Endothelial cell of umbilical vein (primary cell): ENCODE results near the gene C17orf107. TPM values are rescaled to one million over a fixed set of nuclear protein-coding genes. Genes with fewer than 3 reads are reported as not detected.
A peak's percentile ranks its signal among the peaks of the same experiment; 100 is the strongest.

Experiments
- BruUV-seq: library from RNA; stranded (reverse); fragments of 400-500 nt; replicated peaks from 2 replicates; lab custom pipeline; 2021; lab: Mats Ljungman, UMichigan
- CTCF ChIA-PET: fragments of 300-600, 350-600 bp; sonication (Branson Sonifier 250); formaldehyde crosslinking; loops from one replicate; lab custom pipeline; 2021; ENCODE audit warnings: antibody characterized with exemption, inconsistent platforms; lab: Charles Lee
- POLR2A ChIA-PET: fragments of 300-600, 350-600 bp; sonication (Branson Sonifier 250); formaldehyde crosslinking; loops from one replicate; lab custom pipeline; 2021; ENCODE audit warnings: antibody characterized with exemption, inconsistent platforms; lab: Charles Lee
- DNase-seq: peaks from one replicate; pipeline ENCODE4 v3.0.0-alpha.2; 2011; ENCODE audit warnings: low read depth, low spot score
- FAIRE-seq: peaks from 2 replicates; lab custom pipeline; 2011; peaks lifted over from hg19 to GRCh38; lab: Jason Lieb, UNC
- H2AFZ ChIP-seq: 2 replicates; pipeline ENCODE4 v1.6.0; 2012; ENCODE audit warnings: low read depth, low read length, control low read depth, inconsistent platforms
- H3K27ac ChIP-seq: 2 replicates; pipeline ENCODE4 v1.5.1; 2011; ENCODE audit warnings: low read depth, mild to moderate bottlenecking, control low read depth, low read length, moderate library complexity; ENCODE audit not compliant: insufficient read depth
- H3K27me3 ChIP-seq, 2 experiments: 2 replicates each; pipeline versions ENCODE4 v1.6.0 to v1.6.1; 2011; ENCODE audit warnings: low read length in 2 of 2, mixed read lengths in 1 of 2; ENCODE audit not compliant: control insufficient read depth in 2 of 2, insufficient read depth in 2 of 2
- H3K36me3 ChIP-seq, 2 experiments: 2 replicates in 1 of 2; 3 replicates in 1 of 2; pipeline ENCODE4 v1.5.1; 2011; ENCODE audit warnings: low read length in 2 of 2, mild to moderate bottlenecking in 1 of 2, moderate library complexity in 1 of 2; ENCODE audit not compliant: control insufficient read depth in 2 of 2, insufficient read depth in 2 of 2; ENCODE audit errors: extremely low read depth in 1 of 2
- H3K4me1 ChIP-seq: 3 replicates; pipeline ENCODE4 v1.5.1; 2011; ENCODE audit warnings: mild to moderate bottlenecking, low read length; ENCODE audit not compliant: control insufficient read depth, insufficient read depth; ENCODE audit errors: extremely low read depth
- H3K4me2 ChIP-seq: 2 replicates; pipeline ENCODE4 v1.6.1; 2011; ENCODE audit warnings: low read length, control low read depth, mixed read lengths; ENCODE audit not compliant: insufficient read depth
- H3K4me3 ChIP-seq, 3 experiments: fragments of 200-600 bp in 1 of 3; sonication (generic), shearing (Covaris generic) in 1 of 3; replicated peaks in 1 of 3; 2 replicates each; pipeline ENCODE4 v1.5.1; 2011 to 2016; ENCODE audit warnings: control low read depth in 3 of 3, low read length in 3 of 3, mild to moderate bottlenecking in 2 of 3, inconsistent platforms in 1 of 3, low read depth in 1 of 3, moderate library complexity in 1 of 3; ENCODE audit not compliant: insufficient read depth in 1 of 3
- H3K79me2 ChIP-seq: 2 replicates; pipeline ENCODE4 v1.6.0; 2012; ENCODE audit warnings: low read length, inconsistent platforms; ENCODE audit not compliant: control insufficient read depth, insufficient read depth
- H3K9ac ChIP-seq: replicated peaks from 2 replicates; pipeline ENCODE3; 2011; ENCODE audit warnings: low read length, control low read depth; ENCODE audit not compliant: insufficient read depth; ENCODE audit errors: extremely low read depth
- H3K9me1 ChIP-seq: replicated peaks from 3 replicates; pipeline ENCODE4 v1.6.0; 2011; ENCODE audit warnings: mild to moderate bottlenecking, low read length; ENCODE audit not compliant: control insufficient read depth, insufficient read depth; ENCODE audit errors: extremely low read depth
- H3K9me3 ChIP-seq: replicated peaks from 2 replicates; pipeline ENCODE4 v1.5.1; 2012; ENCODE audit warnings: low read length, inconsistent platforms; ENCODE audit not compliant: control insufficient read depth, insufficient read depth
- H4K20me1 ChIP-seq: replicated peaks from 2 replicates; pipeline ENCODE3; 2011; ENCODE audit warnings: mild to moderate bottlenecking, low read length; ENCODE audit not compliant: control insufficient read depth, insufficient read depth; ENCODE audit errors: extremely low read depth
- JUN ChIP-seq: IDR thresholded peaks from 2 replicates; pipeline ENCODE4 v1.6.1; 2011; ENCODE audit warnings: borderline replicate concordance, low read depth; ENCODE audit not compliant: insufficient read length, insufficient read depth
- MAX ChIP-seq: IDR thresholded peaks from 2 replicates; pipeline ENCODE4 v1.6.1; 2011; ENCODE audit not compliant: insufficient read depth, insufficient read length
- POLR2A ChIP-seq: IDR thresholded peaks from 2 replicates; pipeline ENCODE4 v1.6.1; 2012; ENCODE audit warnings: low read depth, mild to moderate bottlenecking, control low read depth, low read length
- POLR2AphosphoS5 ChIP-seq: IDR thresholded peaks from 2 replicates; pipeline ENCODE4 v1.6.1; 2012; ENCODE audit warnings: low read depth, mild to moderate bottlenecking, control low read depth, low read length, moderate library complexity; ENCODE audit not compliant: insufficient read depth
- dilution Hi-C: fragments of 300-500 bp; cut with MboI; formaldehyde crosslinking; loops from one replicate; pipeline ENCODE4 v1.15.0; 2019; ENCODE audit warnings: low sequenced_read_pairs; ENCODE audit not compliant: extremely low pct_ligation_motif_present
- intact Hi-C: fragments of 100-400 bp; cut with micrococcal nuclease; formaldehyde crosslinking; loops from one replicate; pipeline ENCODE4 v1.10.0; 2022
- polyA plus RNA-seq, 4 experiments: library from polyadenylated mRNA; depleted of rRNA in 3 of 4; stranded (reverse) in 3 of 4; unstranded in 1 of 4; fragments of >200 nt; gene quantifications; 2 replicates each; pipeline versions ENCODE4 v1.2.1 to v1.2.3, GENCODE V29; 2011 to 2012; ENCODE audit warnings: missing spikeins in 1 of 4
- total RNA-seq: library from RNA; stranded (reverse); gene quantifications from 2 replicates; pipeline ENCODE4 v1.2.3, GENCODE V29; 2021

Gene C17orf107
- total and polyA plus RNA-seq, 2 donors (not counting 3 experiments of a cell fraction or from before 2014, with no cell fraction given), result 0.68 to 1.0 TPM

- H3K79me2 ChIP-seq, result peaks cover 62% of the 10 kb centered on the region
- no peaks in the 10 kb centered on the region for H3K27me3 ChIP-seq
- H3K4me2 ChIP-seq, result peak overlapping the region; percentile 93
- H3K4me3 ChIP-seq, result peak overlapping the region; percentile 86 to 99 (median 95)
- H3K9me1 ChIP-seq, result no peaks in the 10 kb centered on the region
- H2AFZ ChIP-seq, result no peak overlapping the region
- ChIA-PET POLR2A (interaction anchor here (2.3 kb wide), 1 partner anchor 20 kb away, joined by 18 read pairs; the partner anchor contains the start of gene SPAG7), CTCF (interaction anchor here (1.0 to 2.8 kb wide), 2 partner anchors 38 to 41 kb away, joined by 4 to 12 read pairs; partner anchors contain the start of gene CAMTA2)
- TF ChIP-seq POLR2AphosphoS5 (peak; percentile 26), MAX (no peak)
- dilution Hi-C loops, result no loop called here
- DNase-seq (no peak), FAIRE-seq (peak; percentile 59)
- H3K4me1 ChIP-seq, result peaks cover 30% of the 10 kb centered on the region
- H3K9ac ChIP-seq, result peak overlapping the region; percentile 66
- H3K9me3 ChIP-seq, result no peaks in the 10 kb centered on the region
- BruUV-seq, result no TSS peak
- intact Hi-C loops, result no loop called here
- peaks cover 13 to 28% of the 10 kb centered on the region in 2 experiments for H3K36me3 ChIP-seq
- no peak overlapping the region for H3K27ac ChIP-seq
- no peaks in the 10 kb centered on the region for H4K20me1 ChIP-seq
Measured at GRCh38 chr17:4947010-4947410, 47.7 kb downstream of the C17orf107 start.

GRCh38 chr17:4947411-4948165 is 48.3 kb downstream of the C17orf107 start:
- POLR2A ChIA-PET, result interaction anchor here (2.3 kb wide), 1 partner anchor 20 kb away, joined by 18 read pairs; the partner anchor contains the start of gene SPAG7

More at GRCh38 chr17:4947411-4948165, 48.3 kb downstream of the C17orf107 start:
- Histone ChIP-seq H3K27me3 (no peaks in the 10 kb centered on the region), H3K9ac (peak overlapping the region; percentile 76), H3K27ac (peak overlapping the region; percentile 85), H3K79me2 (peaks cover 57% of the 10 kb centered on the region), H3K4me2 (peak overlapping the region; percentile 42), H3K4me1 (peaks cover 30% of the 10 kb centered on the region), H2AFZ (no peak overlapping the region), H3K9me1 (no peaks in the 10 kb centered on the region), H4K20me1 (no peaks in the 10 kb centered on the region), H3K9me3 (no peaks in the 10 kb centered on the region), H3K4me3 (peak overlapping the region; percentile 86 to 99 (median 95)), H3K36me3 (peaks cover 13 to 27% of the 10 kb centered on the region in 2 experiments)
- no TSS peak for BruUV-seq
- TF ChIP-seq POLR2AphosphoS5, result no peak
- TF ChIP-seq JUN, result no peak
- peak; percentile 46 for TF ChIP-seq POLR2A
- FAIRE-seq (peak; percentile 44), DNase-seq (peak; percentile 36)
- intact Hi-C loops, result loop anchor here (1.0 to 2.0 kb wide), 3 partner anchors 7 to 39 kb away; partner anchors contain the start of genes RNF167, SLC25A11 and SPAG7
- CTCF ChIA-PET, result interaction anchor here (1.3 to 2.8 kb wide), 3 partner anchors 36 to 45 kb away, joined by 3 to 12 read pairs (median 3); partner anchors contain the start of gene CHRNE
- dilution Hi-C loops, result no loop called here
